Measurements from ENCODE around the gene ARMS2. TPM values are rescaled to one million over a fixed set of nuclear protein-coding genes. Genes with fewer than 3 reads are reported as not detected.

Gene ARMS2
- polyA plus RNA-seq, 1 donor from 2014 or later = not detected

DNA sequence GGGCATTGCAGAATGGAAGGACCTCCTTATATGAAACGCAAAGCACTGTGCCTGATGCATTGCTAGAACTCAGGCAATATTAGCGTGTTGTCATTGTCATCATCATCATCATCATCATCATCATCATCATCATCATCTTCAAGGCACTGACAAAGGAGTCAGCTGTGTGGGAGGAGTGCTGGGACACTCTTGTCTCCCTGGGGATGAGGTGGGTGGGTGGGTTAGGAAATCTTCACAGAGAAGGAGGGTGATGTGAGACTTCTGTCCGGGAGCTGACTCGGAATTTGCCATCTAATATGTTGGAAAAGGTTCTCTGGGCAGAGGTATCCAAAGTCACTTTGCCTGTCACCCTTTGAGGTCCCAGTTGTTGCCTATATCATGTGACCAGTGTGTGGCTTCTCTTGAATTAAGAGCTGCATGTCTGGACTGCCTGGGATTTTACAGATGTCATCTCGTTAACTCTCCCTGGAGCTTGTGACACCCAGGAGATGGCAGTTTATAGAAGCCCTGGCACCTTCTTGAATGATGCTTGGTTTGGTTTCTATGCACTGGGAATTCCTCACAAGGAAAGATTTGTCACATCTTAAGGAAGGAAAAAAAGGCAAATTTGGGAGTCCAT is 14.0 kb downstream of the ARMS2 start:
- H3F3A ChIP-seq (ENCODE audit: insufficient read depth, low read length, poor library complexity, severe bottlenecking) = no peaks in the 10 kb centered on the region
- TF ChIP-seq POLR2AphosphoS5 (IDR thresholded peaks at IDR 0.05) (no peak), EP300 (conservative IDR thresholded peaks at IDR 0.05; ENCODE audit: poor library complexity, severe bottlenecking) (no peak), MXI1 (conservative IDR thresholded peaks at IDR 0.05; ENCODE audit: poor library complexity, severe bottlenecking) (no peak), EZH2 (IDR thresholded peaks at IDR 0.05; ENCODE audit: borderline replicate concordance, insufficient read depth, low read length, poor library complexity, severe bottlenecking) (no peak), RAD21 (conservative IDR thresholded peaks at IDR 0.05) (no peak), TAF1 (IDR thresholded peaks at IDR 0.05; ENCODE audit: low read depth) (no peak), SMC3 (conservative IDR thresholded peaks at IDR 0.05; ENCODE audit: poor library complexity) (no peak)
- TF ChIP-seq, protein P1, sequence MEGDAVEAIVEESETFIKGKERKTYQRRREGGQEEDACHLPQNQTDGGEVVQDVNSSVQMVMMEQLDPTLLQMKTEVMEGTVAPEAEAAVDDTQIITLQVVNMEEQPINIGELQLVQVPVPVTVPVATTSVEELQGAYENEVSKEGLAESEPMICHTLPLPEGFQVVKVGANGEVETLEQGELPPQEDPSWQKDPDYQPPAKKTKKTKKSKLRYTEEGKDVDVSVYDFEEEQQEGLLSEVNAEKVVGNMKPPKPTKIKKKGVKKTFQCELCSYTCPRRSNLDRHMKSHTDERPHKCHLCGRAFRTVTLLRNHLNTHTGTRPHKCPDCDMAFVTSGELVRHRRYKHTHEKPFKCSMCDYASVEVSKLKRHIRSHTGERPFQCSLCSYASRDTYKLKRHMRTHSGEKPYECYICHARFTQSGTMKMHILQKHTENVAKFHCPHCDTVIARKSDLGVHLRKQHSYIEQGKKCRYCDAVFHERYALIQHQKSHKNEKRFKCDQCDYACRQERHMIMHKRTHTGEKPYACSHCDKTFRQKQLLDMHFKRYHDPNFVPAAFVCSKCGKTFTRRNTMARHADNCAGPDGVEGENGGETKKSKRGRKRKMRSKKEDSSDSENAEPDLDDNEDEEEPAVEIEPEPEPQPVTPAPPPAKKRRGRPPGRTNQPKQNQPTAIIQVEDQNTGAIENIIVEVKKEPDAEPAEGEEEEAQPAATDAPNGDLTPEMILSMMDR (IDR thresholded peaks at IDR 0.05; ENCODE audit: poor library complexity, severe bottlenecking) = no peak
- TF ChIP-seq, protein P2, sequence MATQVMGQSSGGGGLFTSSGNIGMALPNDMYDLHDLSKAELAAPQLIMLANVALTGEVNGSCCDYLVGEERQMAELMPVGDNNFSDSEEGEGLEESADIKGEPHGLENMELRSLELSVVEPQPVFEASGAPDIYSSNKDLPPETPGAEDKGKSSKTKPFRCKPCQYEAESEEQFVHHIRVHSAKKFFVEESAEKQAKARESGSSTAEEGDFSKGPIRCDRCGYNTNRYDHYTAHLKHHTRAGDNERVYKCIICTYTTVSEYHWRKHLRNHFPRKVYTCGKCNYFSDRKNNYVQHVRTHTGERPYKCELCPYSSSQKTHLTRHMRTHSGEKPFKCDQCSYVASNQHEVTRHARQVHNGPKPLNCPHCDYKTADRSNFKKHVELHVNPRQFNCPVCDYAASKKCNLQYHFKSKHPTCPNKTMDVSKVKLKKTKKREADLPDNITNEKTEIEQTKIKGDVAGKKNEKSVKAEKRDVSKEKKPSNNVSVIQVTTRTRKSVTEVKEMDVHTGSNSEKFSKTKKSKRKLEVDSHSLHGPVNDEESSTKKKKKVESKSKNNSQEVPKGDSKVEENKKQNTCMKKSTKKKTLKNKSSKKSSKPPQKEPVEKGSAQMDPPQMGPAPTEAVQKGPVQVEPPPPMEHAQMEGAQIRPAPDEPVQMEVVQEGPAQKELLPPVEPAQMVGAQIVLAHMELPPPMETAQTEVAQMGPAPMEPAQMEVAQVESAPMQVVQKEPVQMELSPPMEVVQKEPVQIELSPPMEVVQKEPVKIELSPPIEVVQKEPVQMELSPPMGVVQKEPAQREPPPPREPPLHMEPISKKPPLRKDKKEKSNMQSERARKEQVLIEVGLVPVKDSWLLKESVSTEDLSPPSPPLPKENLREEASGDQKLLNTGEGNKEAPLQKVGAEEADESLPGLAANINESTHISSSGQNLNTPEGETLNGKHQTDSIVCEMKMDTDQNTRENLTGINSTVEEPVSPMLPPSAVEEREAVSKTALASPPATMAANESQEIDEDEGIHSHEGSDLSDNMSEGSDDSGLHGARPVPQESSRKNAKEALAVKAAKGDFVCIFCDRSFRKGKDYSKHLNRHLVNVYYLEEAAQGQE (IDR thresholded peaks at IDR 0.05; ENCODE audit: borderline replicate concordance) = no peak
- H3K27me3 ChIP-seq (ENCODE audit: insufficient read depth, low read depth, low read length) = peaks cover 8% of the 10 kb centered on the region
- H3K79me2 ChIP-seq (replicated peaks; ENCODE audit: insufficient read depth, low read length) = no peaks in the 10 kb centered on the region
- H3K27ac ChIP-seq (ENCODE audit: low read length) = no peak overlapping the region
- H3K4me3 ChIP-seq (ENCODE audit: low read length) = no peak overlapping the region
- H3K9me2 ChIP-seq (ENCODE audit: insufficient read depth, low read length) = no peaks in the 10 kb centered on the region
- H3K4me2 ChIP-seq (ENCODE audit: low read length) = no peak overlapping the region
- no peak overlapping the region for H3K9ac ChIP-seq (ENCODE audit: low read length)
- no peaks in the 10 kb centered on the region for H3K36me3 ChIP-seq (ENCODE audit: insufficient read depth, low read length)
- no peaks in the 10 kb centered on the region for H3K9me3 ChIP-seq (ENCODE audit: low read length)
- no peaks in the 10 kb centered on the region for H4K20me1 ChIP-seq (ENCODE audit: insufficient read depth)
- H2AFZ ChIP-seq (ENCODE audit: low read depth, low read length) = no peak overlapping the region

DNA sequence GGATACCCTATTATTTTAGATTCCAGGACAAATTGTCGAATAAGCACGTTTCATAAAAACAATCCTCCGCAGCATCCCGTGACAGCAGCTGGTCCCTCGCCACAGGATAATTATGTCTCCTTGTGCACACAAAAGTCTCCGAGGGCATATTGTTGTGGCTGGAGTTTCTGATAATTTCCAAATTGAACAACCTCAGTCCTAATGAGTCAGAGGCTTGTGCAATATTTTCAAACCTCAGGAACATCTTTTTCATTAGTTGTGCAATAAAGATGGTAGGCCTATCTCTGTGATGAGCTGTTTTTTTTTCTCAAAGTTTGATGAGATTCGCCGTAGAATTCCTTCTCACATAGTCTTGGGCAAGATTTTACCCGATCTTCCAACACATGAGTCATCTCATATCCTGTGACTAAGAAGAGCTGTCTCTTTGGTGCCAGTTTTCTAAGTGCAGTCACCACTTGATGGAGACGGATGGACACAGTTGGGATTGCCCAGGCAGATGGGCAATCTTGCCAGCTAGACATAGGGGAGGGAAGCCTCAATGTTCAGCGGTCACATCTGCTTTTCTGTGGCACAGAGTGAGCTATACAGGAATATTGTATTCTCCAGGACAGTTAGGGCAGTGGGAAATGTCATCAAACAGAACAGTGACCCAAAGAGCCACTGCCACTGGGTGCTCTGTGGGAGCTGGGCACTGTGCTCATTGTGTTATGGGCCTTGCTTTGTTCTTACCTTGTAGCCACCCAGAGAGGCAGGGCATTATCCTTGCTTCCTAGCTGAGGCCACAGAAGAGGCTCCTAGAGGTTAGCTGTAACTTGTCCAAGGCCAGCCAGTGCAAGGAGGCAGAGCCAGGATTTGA is 14.7 kb downstream of the ARMS2 start:
- H3K4me2 ChIP-seq (ENCODE audit: low read length) = no peak overlapping the region
- TF ChIP-seq EZH2 (IDR thresholded peaks at IDR 0.05; ENCODE audit: borderline replicate concordance, insufficient read depth, low read length, poor library complexity, severe bottlenecking) (no peak), SMC3 (conservative IDR thresholded peaks at IDR 0.05; ENCODE audit: poor library complexity) (no peak), MXI1 (conservative IDR thresholded peaks at IDR 0.05; ENCODE audit: poor library complexity, severe bottlenecking) (no peak), EP300 (conservative IDR thresholded peaks at IDR 0.05; ENCODE audit: poor library complexity, severe bottlenecking) (no peak), RAD21 (conservative IDR thresholded peaks at IDR 0.05) (no peak), POLR2AphosphoS5 (IDR thresholded peaks at IDR 0.05) (no peak), TAF1 (IDR thresholded peaks at IDR 0.05; ENCODE audit: low read depth) (no peak)
- TF ChIP-seq, protein P1 (IDR thresholded peaks at IDR 0.05; ENCODE audit: poor library complexity, severe bottlenecking) = no peak
- TF ChIP-seq, protein P2 (IDR thresholded peaks at IDR 0.05; ENCODE audit: borderline replicate concordance) = no peak
- no peaks in the 10 kb centered on the region for H3K9me2 ChIP-seq (ENCODE audit: insufficient read depth, low read length)
- H3K27me3 ChIP-seq (ENCODE audit: insufficient read depth, low read depth, low read length) = peaks cover under 1% of the 10 kb centered on the region
- no peaks in the 10 kb centered on the region for H3K36me3 ChIP-seq (ENCODE audit: insufficient read depth, low read length)
- no peak overlapping the region for H3K27ac ChIP-seq (ENCODE audit: low read length)
- H3K9ac ChIP-seq (ENCODE audit: low read length) = no peak overlapping the region
- H3K4me3 ChIP-seq (ENCODE audit: low read length) = no peak overlapping the region
- no peaks in the 10 kb centered on the region for H3K79me2 ChIP-seq (replicated peaks; ENCODE audit: insufficient read depth, low read length)
- no peaks in the 10 kb centered on the region for H3F3A ChIP-seq (ENCODE audit: insufficient read depth, low read length, poor library complexity, severe bottlenecking)
- H3K9me3 ChIP-seq (ENCODE audit: low read length) = no peaks in the 10 kb centered on the region
- no peak overlapping the region for H2AFZ ChIP-seq (ENCODE audit: low read depth, low read length)
- no peaks in the 10 kb centered on the region for H4K20me1 ChIP-seq (ENCODE audit: insufficient read depth)

All from neural cell (in vitro differentiated cells).